Keratinocyte (primary cell): ENCODE measurements around the gene EFCAB6.

Experiments used
- CTCF ChIP-seq, 3 experiments: IDR thresholded peaks in 1 of 3; conservative IDR thresholded peaks in 1 of 3; optimal IDR thresholded peaks in 1 of 3; 2 replicates in 2 of 3; 3 replicates in 1 of 3; pipeline versions ENCODE3 to v1.5.1; 2011; ENCODE audit warnings: low read length in 3 of 3, mild to moderate bottlenecking in 3 of 3, moderate library complexity in 2 of 3, control low read depth in 1 of 3, inconsistent platforms in 1 of 3; ENCODE audit not compliant: insufficient read depth in 2 of 3; ENCODE audit errors: extremely low read depth in 1 of 3
- EZH2 ChIP-seq: IDR thresholded peaks from one replicate; pipeline ENCODE4 v1.6.1; 2012; ENCODE audit warnings: inconsistent platforms, mild to moderate bottlenecking, low read length, moderate library complexity

GRCh38 chr22:43755452-43755851 is 56.7 kb downstream of the EFCAB6 start:
- TF ChIP-seq EZH2 (no peak), CTCF (optimal IDR thresholded peaks at IDR 0.05 in 1 of 3, IDR thresholded peaks at IDR 0.05 in 1 of 3, conservative IDR thresholded peaks at IDR 0.05 in 1 of 3; ENCODE audit: extremely low read depth in 1 of 3, insufficient read depth in 2 of 3, low read length in 3 of 3) (no peak)
